Heart left ventricle (tissue), 16 donors: ENCODE results near the gene KANK2. TPM values are rescaled to one million over a fixed set of nuclear protein-coding genes. Genes with fewer than 3 reads are reported as not detected.

Experiments used
- ATAC-seq, 4 donors: fragments of 200-7000 bp; cut with Tn5 transposase; one replicate each; pipeline ENCODE4 v1.9.1; 2020 to 2022; ENCODE audit warnings: moderate library complexity in 4 of 4, mild to moderate bottlenecking in 3 of 4, moderate number of reproducible peaks in 1 of 4
- DNase-seq, 5 donors: peaks; one replicate each; pipeline ENCODE4 v3.0.0-alpha.2; 2020
- H3K27ac ChIP-seq, 12 donors: fragments of 200-600 bp; sonication (generic) in 4 of 12; one replicate each; pipeline versions ENCODE4 v1.5.0 to v1.8.0; 2016 to 2022; ENCODE audit warnings: mild to moderate bottlenecking in 2 of 12
- H3K27me3 ChIP-seq, 9 donors: fragments of 200-600 bp; sonication (generic) in 2 of 9; one replicate each; pipeline versions ENCODE4 v1.5.1 to v1.8.0; 2016 to 2022; ENCODE audit warnings: mild to moderate bottlenecking in 3 of 9
- H3K36me3 ChIP-seq, 9 donors: fragments of 200-600 bp; sonication (generic) in 2 of 9; one replicate each; pipeline versions ENCODE4 v1.5.0 to v1.8.0; 2018 to 2022; ENCODE audit warnings: mild to moderate bottlenecking in 2 of 9
- H3K4me1 ChIP-seq, 12 donors: fragments of 200-600 bp; sonication (generic) in 4 of 12; one replicate each; pipeline versions ENCODE4 v1.5.0 to v1.8.0; 2016 to 2022; ENCODE audit warnings: mild to moderate bottlenecking in 3 of 12
- H3K4me3 ChIP-seq, 12 donors: fragments of 200-600 bp; sonication (generic) in 4 of 12; one replicate each; pipeline versions ENCODE4 v1.5.0 to v1.8.0; 2017 to 2022; ENCODE audit warnings: mild to moderate bottlenecking in 9 of 12, moderate library complexity in 4 of 12
- H3K9me3 ChIP-seq, 12 donors: fragments of 200-600 bp; sonication (generic) in 4 of 12; one replicate each; pipeline versions ENCODE4 v1.5.0 to v1.8.0; 2016 to 2022; ENCODE audit warnings: mild to moderate bottlenecking in 1 of 12
- POLR2A ChIP-seq, 2 donors: fragments of 450-650 bp; IDR thresholded peaks; one replicate each; pipeline ENCODE4 v1.6.1; 2017; ENCODE audit warnings: antibody characterized with exemption in 2 of 2, mild to moderate bottlenecking in 2 of 2, moderate library complexity in 2 of 2
- WGBS, 4 donors: extraction: QIAGEN DNeasy Blood & Tissue Kit in 2 of 4; methylation state at CpG; one replicate each; pipeline versions ENCODE4 v1.1.5 to v1.1.7; 2013 to 2018; 5-methylcytosine and 5-hydroxymethylcytosine counted together
- intact Hi-C, 10 donors: fragments of 100-400 bp; cut with DNase I; formaldehyde crosslinking; loops; one replicate each; pipeline versions ENCODE4 v1.11.1 to v1.14.2; 2022
- polyA plus RNA-seq, 2 donors: library from polyadenylated mRNA; stranded (reverse); fragments of 200-250 nt; gene quantifications; one replicate each; pipeline ENCODE4 v1.2.3, GENCODE V29; 2013
- total RNA-seq, 9 donors: library from RNA; depleted of rRNA in 2 of 9; stranded (reverse); fragments of >200 nt in 2 of 9; fragmentation: NEBNext Ultra II Directional in 3 of 9; extraction: Animal tissue kit (Norgen Biotek cat#: 25700) in 3 of 9; gene quantifications; one replicate each; pipeline versions ENCODE4 v1.1.0 to v1.2.4, GENCODE V29; 2016 to 2023
- TF ChIP-seq, protein P1 (sequence below), 12 donors: fragments of 200-600 bp; sonication (generic) in 4 of 12; IDR thresholded peaks; one replicate each; pipeline versions ENCODE4 v1.5.0 to v1.8.0; 2018 to 2022; ENCODE audit warnings: antibody characterized with exemption in 12 of 12, mild to moderate bottlenecking in 5 of 12
- donor health status: ischemic (EF 13 %, LVEDD 7.1; RV severe dilation, severe dysfunction).
- donor health status: healthy with polysubstance abuse.
- donor health status: DM: no; HTN: yes; CAD: no.
- donor health status: DM: no; HTN: no; CAD: no.
- donor health status: ischemic (EF 25% LVEDD 6.9; RV normal size, moderate dysfunction).
- donor health status: ischemic (EF 25% LVEDD 5.7; RV mildly dilated, moderate dysfunction).
- donor health status: healthy.
- donor health status: DM: yes; HTN: yes; CAD: no.
- donor health status: ischemic (EF 35%, LVEDD 5.7; RV mildly dilated, moderate dysfunction).
- donor health status: nonischemic (EF 11% LVEDD 7.7; RV severe dilation, severe dysfunction).
- donor health status: DM: yes; HTN: yes; CAD: no.
- donor health status: PGD.
- donor health status: ischemic (EF 29% LVEDD 5.4; RV normal size, mild dysfunction).
- donor health status: nonischemic (EF 23%, LVEDD 6.1; RV moderate dilation, normal function).

KANK2 gene
- total and polyA plus RNA-seq, 11 donors, result 232 to 1,831 (median 294) TPM

DNA sequence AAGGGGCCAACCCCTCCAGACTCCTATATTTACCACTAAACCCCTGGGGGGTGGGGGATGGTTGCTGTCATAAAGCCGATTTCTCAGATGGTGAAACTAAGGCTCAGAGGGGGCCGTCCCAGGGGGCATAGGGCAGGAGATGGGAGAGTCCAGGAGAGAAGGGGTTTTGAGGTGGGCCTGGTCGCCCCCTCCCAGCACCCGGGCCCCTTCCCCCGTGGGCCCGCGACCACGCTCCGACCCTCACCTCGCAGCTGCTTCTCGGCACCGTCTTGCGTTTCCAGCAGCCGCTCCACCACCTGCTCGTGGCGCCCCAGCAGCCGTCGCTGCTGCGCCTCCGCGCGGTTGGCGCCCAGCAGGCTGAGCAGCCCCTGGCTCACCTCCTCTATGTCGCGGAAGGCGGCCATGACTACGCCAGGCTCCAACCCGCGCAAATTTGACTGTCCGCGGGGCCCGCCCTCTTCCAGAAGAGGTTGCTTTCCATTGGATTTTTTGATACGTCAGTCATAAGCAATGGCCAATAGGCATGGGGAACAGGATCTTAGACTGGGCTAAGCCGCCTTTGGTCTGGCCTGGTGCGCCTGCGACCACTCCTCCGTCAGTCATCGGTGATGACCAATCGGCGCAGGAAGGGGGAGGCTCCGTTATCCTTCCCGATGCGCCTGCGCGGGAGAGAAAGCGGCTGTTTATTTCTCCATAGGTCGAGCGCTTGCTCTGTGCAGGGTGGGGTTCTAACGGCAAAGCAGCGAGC lies 41.8 kb downstream of the KANK2 start, which contains the start of gene SPC24:
TSS of gene SPC24 (minus strand) at position 410 of the 748 bp plus-strand sequence. CDS start at position 404, 6 bp downstream.
- peaks cover 0 to 64% (median 34%) of the 10 kb centered on the region in 12 donors for H3K4me1 ChIP-seq
- DNase-seq, result peak; percentile 95 to 98 (median 97)
- peaks cover 0 to 5% (median 0%) of the 10 kb centered on the region in 12 donors for H3K9me3 ChIP-seq
- ATAC-seq, result peak; percentile 90 to 96 (median 94)
- H3K4me3 ChIP-seq, result peak within 1 kb of the TSS; percentile 25 to 78 (median 60)
- H3K27ac ChIP-seq, result peak within 1 kb of the TSS; percentile 30 to 89 (median 74)
- TF ChIP-seq, protein P1, sequence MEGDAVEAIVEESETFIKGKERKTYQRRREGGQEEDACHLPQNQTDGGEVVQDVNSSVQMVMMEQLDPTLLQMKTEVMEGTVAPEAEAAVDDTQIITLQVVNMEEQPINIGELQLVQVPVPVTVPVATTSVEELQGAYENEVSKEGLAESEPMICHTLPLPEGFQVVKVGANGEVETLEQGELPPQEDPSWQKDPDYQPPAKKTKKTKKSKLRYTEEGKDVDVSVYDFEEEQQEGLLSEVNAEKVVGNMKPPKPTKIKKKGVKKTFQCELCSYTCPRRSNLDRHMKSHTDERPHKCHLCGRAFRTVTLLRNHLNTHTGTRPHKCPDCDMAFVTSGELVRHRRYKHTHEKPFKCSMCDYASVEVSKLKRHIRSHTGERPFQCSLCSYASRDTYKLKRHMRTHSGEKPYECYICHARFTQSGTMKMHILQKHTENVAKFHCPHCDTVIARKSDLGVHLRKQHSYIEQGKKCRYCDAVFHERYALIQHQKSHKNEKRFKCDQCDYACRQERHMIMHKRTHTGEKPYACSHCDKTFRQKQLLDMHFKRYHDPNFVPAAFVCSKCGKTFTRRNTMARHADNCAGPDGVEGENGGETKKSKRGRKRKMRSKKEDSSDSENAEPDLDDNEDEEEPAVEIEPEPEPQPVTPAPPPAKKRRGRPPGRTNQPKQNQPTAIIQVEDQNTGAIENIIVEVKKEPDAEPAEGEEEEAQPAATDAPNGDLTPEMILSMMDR (IDR thresholded peaks at IDR 0.05), result peak in 1 of 12 donors; percentile 7
- TF ChIP-seq POLR2A (IDR thresholded peaks at IDR 0.05), result peak in 1 of 2 donors; percentile 76
- intact Hi-C loops, result loop anchor here in 4 of 10 donors (5.0 kb wide), 2 partner anchors 37 to 42 kb away; partner anchors contain the start of gene KANK2 (in 3 of the 4)
- no peaks in the 10 kb centered on the region for H3K36me3 ChIP-seq
- no peaks in the 10 kb centered on the region for H3K27me3 ChIP-seq
- WGBS, 4 donors, result 0 to 1% (median 1%) methylated on average over 35 to 50 of the region's 50 CpGs

DNA sequence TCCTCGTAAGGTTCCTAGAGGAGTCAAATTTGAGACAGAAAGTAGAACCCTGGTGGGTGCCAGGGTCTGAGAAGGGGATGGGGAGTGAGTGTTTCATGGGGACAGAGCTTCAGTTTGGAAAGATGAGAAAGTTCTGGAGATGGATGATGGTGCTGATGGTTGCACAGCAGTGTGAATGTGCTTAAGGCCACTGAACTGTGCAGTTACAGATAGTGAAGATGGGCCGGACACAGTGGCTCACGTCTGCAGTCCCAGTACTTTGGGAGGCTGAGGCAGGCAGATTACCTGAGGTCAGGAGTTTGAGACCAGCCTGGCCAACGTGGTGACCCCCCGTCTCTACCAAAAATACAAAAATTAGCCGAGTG lies 42.7 kb downstream of the KANK2 start:
- H3K27me3 ChIP-seq, result no peaks in the 10 kb centered on the region
- H3K9me3 ChIP-seq, result no peaks in the 10 kb centered on the region
- ATAC-seq (no peak), DNase-seq (no peak)
- no peaks in the 10 kb centered on the region for H3K36me3 ChIP-seq
- peaks cover 0 to 59% (median 31%) of the 10 kb centered on the region in 12 donors for H3K4me1 ChIP-seq
- peak overlapping the region in 2 of 12 donors; percentile 82 to 88 for H3K27ac ChIP-seq
- 49 to 51% (median 50%) methylated on average over 6 of the region's 6 CpGs for WGBS, 4 donors
- no peak for TF ChIP-seq POLR2A (IDR thresholded peaks at IDR 0.05)
- TF ChIP-seq, protein P1 (IDR thresholded peaks at IDR 0.05), result no peak
- intact Hi-C loops, result loop anchor here in 4 of 10 donors (5.0 kb wide), 2 partner anchors 38 to 43 kb away; partner anchors contain the start of gene KANK2 (in 3 of the 4)
- peak overlapping the region in 1 of 12 donors; percentile 78 for H3K4me3 ChIP-seq

DNA sequence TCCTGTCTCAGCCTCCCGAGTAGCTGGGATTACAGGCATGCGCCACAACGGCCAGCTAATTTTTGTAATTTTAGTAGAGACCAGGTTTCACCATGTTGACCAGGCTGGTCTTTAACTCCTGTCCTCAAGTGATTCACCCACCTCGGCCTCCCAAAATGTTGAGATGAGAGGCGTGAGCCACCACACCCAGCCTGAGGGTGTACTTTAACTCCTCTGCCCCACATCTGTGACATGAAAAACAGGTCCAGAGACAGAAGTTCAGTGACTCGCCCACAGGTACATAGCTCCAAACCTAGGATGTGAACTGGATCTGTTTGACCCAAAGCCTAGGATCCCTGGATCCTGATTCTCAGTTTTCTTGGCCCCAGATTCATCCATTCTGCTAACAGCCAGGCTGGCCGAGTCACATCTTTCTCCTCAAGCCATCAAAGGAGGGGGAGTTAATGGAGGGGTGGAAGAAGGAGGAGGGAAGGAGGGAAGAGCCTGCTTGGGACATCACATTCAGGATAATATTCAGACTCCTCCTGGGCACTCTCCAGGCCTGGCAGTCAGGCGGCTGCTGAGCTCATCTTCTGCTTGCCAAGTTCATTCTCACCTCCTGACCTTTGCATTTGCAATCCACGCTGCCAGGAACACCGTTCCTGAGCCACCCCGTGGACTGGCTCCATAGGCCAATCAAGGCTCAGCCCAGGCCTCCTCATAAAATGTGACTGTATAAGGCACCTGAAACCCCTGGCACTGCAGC lies 44.9 kb downstream of the KANK2 start:
- H3K27me3 ChIP-seq, result no peaks in the 10 kb centered on the region
- 66 to 70% (median 69%) methylated on average over 11 of the region's 11 CpGs for WGBS, 4 donors
- intact Hi-C loops, result no loop called here
- H3K27ac ChIP-seq, result peak overlapping the region; percentile 47 to 93 (median 86)
- H3K9me3 ChIP-seq, result no peaks in the 10 kb centered on the region
- H3K36me3 ChIP-seq, result no peaks in the 10 kb centered on the region
- peak in 4 of 5 donors; percentile 72 to 90 (median 78) for DNase-seq
- H3K4me1 ChIP-seq, result peaks cover 0 to 46% (median 21%) of the 10 kb centered on the region in 12 donors
- ATAC-seq, result peak; percentile 58 to 72 (median 64)
- H3K4me3 ChIP-seq, result no peak overlapping the region
- TF ChIP-seq, protein P1 (IDR thresholded peaks at IDR 0.05), result no peak
- no peak for TF ChIP-seq POLR2A (IDR thresholded peaks at IDR 0.05)
